GOT3 (cell line): ENCODE measurements around the gene VAV2.

Source experiments
- DNase-seq: peaks from one replicate; lab custom pipeline; 2025; ENCODE audit warnings: mixed read lengths; lab: John Stamatoyannopoulos, UW

VAV2 gene

GRCh38 chr9:133727277-133727875, 264.7 kb downstream of the VAV2 start:
- no peak for DNase-seq

- no peak for DNase-seq
Measured at GRCh38 chr9:133726401-133727276, 265.5 kb downstream of the VAV2 start.

DNA sequence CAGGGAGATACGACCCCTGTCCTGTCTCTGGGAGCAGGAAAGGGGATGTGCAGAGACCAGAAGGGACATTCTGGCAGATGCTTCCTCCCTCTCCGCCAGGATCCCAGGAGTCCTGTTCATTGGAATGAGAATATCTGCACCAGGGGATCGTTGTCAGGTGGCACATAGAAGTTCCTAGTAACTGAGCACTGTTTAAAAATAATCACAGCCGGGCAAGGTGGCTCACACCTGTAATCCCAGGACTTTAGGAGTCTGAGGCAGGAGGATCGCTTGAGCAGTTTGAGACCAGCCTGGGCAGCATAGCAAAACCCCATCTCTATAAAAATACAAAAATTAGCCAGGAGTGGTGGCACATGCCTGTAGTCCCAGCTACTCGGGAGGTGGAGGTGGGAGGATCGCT, 266.2 kb downstream of the VAV2 start:
- DNase-seq = no peak

DNA sequence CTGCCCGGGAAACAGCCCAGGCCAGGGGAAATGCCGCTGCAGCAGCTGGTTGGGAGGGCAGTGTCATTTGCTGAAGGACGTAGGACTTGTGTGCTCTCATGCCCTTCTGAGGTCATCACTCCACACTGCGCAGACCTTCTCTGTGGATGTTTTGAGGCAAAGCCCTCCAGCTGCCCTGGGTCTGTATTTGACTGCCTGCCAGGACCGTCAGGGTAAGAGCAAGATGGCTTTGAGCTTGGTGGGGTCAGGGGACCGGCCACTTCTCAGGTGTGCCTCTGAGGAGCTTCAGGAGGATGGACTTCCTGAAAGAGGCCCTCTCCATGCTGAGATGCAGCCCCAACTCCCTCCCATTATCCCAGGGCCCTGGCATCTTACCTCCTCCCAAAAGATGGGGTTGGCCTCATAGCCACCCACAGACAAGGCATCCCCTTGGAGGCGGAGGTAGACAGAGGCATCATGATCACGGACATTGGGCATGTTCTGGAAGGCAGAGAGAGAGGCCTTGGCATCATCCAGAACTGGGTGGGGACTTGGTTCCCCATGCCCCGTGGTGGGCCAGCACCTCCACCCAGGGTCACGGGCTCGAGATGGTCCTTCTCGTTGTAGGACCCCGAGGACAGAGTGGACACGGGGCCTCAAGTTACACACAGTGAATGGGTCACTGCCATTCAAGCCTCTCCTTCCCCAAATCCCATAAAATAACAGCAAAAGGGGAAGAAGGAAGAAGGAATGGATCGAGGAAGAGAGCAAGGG, 273.4 kb downstream of the VAV2 start:
- no peak for DNase-seq

GRCh38 chr9:133717113-133718031, 274.8 kb downstream of the VAV2 start:
- DNase-seq = no peak

- no peak for DNase-seq
Measured at GRCh38 chr9:133716564-133717112, 275.5 kb downstream of the VAV2 start.

DNA sequence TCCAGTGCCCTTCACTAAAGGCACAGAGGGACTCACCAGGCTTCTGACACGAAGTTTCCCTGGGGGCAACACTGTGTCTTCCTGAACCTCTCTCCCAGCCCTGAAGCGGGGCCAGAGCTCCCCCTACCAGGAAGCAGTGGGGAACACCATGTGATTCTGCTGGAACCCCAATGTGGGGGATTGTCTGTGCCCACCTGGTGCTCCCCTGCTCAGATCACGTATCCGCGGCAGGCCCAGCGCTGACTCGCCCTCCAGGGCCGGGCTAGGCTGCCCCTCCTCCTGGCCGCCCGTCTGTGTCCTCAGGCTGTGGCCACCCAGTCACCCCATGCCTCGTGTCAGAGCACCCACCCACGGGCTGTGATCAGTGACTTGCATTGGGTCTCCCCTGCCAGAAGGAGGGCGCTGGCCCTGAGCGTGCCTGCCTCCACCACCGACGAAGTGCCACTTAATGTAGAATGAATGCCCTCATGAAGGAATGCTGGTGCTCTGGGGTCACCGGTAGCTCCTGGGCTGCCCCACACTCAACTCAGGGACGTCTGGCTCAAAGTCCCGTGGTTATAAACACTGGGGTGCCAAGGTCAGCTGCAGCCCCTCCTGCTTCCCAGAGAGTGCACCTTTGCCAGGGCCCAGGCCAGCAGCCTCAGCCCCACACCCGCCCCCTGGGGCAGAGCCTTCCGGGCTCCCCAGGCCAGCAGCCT, 276.1 kb downstream of the VAV2 start:
- DNase-seq = no peak

GRCh38 chr9:133715295-133715865, 276.7 kb downstream of the VAV2 start:
- no peak for DNase-seq

GRCh38 chr9:133714606-133715294, 277.4 kb downstream of the VAV2 start:
- no peak for DNase-seq

DNA sequence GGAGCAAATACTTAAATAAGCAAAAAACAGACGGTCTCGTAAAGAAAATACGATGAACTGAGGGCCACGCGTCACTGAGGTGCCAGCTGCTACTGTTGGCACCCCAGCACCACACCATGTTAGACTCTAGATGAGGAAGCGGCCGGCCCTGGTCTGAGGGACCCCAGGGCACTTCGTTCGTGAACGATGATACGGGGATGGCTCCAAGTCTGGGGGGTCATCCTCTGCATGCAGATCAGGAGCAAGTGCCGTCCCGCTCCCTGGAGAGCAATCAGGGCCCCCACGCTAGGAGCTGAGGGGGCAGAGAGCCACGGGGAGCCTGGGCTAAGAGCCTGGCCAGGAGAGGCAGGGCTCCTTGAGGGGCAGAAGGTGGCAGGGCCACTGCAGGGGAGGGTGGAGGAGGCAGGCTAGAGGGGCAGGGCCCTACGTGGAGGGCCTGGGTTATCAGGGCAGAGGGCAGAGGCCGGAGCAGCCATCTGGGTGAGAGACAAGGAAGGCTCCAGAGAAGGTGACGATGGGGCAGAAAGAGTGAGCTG, 278.1 kb downstream of the VAV2 start:
- no peak for DNase-seq

DNA sequence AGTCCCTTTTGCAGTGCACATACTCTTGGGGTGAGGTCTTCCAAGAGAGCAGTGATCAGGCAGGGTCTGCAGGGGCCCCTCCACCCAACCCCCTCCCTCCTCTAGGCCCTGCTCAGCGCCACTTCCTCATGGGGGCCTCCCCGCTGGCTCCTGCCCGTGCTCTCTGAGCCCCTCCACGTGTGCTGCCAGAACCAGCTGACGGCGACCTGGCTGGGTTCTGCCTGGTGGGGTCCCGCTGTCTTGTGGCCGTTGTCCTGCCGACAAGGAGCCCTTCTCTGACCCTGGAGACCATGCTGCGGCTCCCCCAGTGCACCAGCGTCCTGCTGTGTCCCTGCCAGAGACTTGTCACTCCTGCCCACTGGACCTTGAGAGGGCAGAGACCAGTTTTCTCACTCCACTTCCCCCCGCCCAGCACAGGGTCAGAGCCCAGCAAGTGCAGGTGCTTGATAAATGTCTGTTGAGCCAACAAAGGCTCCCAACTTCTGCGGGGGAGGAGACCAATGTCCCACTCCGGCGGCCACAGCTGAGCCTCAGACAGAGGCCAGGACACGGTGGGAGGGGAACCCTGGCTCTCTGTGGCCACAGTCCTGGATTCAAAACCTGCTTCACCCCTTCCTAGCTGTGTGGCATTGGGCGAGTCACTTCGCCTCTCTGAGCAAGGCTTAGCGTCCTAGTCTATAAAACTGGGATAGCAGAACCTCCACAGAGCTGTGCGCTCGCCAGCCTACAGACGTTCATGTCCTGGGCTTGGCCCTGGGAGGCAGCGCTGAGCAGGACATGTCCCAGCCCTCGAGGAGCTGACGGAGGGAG, 278.8 kb downstream of the VAV2 start:
- DNase-seq = no peak

DNA sequence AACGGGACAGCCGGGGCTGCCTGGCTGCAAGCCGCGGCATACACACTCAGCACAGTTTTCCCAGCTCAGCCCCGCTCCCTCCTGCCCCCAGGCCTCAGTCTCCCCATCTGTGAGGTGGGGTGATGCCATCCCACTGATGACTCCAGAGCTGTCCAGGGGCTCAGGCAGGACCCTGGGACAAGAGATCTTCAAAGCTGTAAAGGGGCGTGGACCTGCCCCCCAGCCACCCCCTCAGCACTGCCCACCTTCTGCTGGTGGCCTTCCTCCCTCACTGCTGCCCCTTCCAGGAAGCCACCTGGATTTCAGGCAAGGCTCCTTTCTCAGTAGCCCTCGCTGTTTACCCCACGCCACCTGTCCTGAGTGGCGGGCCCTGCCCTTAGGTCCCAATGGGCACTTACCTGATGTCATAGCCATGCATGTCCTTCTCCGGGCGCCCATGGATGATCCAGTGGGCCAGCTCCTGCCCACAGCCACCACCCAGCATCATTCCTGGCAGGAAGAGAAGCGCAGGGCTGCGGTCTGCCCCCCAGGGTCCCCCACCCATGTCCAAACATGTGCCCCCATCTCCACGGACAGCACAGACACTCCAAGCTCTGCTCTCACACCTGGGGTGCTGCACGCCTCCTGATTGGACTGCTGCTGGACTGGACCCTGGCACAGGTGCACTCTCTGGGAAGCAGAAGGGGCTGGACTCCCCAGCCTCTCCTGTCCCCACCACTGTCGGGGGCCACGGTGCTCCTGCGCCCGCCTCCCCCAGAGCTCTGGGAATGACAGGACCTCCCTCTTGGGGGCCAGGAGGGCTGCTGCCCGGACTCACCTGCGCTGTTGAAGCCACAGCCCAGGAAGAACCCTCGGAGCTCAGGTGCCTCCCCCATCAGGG, 279.7 kb downstream of the VAV2 start:
- DNase-seq = no peak
